ENCODE results near the gene SFXN2. TPM values are rescaled to one million over a fixed set of nuclear protein-coding genes. Genes with fewer than 3 reads are reported as not detected.

SFXN2 gene
- polyA plus RNA-seq, 1 experiment: 6.5 TPM

GRCh38 chr10:102669206-102670064 lies 45.0 kb upstream of the SFXN2 start:
- Histone ChIP-seq H3K27me3 (ENCODE audit: control insufficient read depth, insufficient read depth, low read length) (no peaks in the 10 kb centered on the region), H3K27ac (ENCODE audit: low read depth, low read length) (no peak overlapping the region), H3K4me3 (ENCODE audit: low read depth, low read length) (no peak overlapping the region), H3K9me3 (ENCODE audit: control insufficient read depth, insufficient read depth, low read length) (no peaks in the 10 kb centered on the region)
- CTCF ChIA-PET: interaction anchor here (0.7 to 1.9 kb wide), 5 partner anchors 9 to 165 kb away, joined by 3 to 5 read pairs (median 4); partner anchors contain the start of gene SUFU
- POLR2A ChIA-PET: interaction anchor here (0.6 to 1.9 kb wide), 3 partner anchors 8 to 70 kb away, joined by 3 to 7 read pairs (median 5); no protein-coding TSS in a partner anchor
- peak; percentile 41 for TF ChIP-seq CTCF (IDR thresholded peaks at IDR 0.05; ENCODE audit: low read depth, low read length)
- no peak for DNase-seq (ENCODE audit: low read depth, low spot score)

GRCh38 chr10:102670065-102670670 lies 44.3 kb upstream of the SFXN2 start:
- Histone ChIP-seq H3K27me3 (ENCODE audit: control insufficient read depth, insufficient read depth, low read length) (no peaks in the 10 kb centered on the region), H3K27ac (ENCODE audit: low read depth, low read length) (no peak overlapping the region), H3K9me3 (ENCODE audit: control insufficient read depth, insufficient read depth, low read length) (no peaks in the 10 kb centered on the region), H3K4me3 (ENCODE audit: low read depth, low read length) (no peak overlapping the region)
- DNase-seq (ENCODE audit: low read depth, low spot score): no peak
- ChIA-PET POLR2A (interaction anchor here (0.6 to 1.9 kb wide), 2 partner anchors 9 to 42 kb away, joined by 5 to 7 read pairs; no protein-coding TSS in a partner anchor), CTCF (interaction anchor here (0.7 to 1.9 kb wide), 5 partner anchors 8 to 166 kb away, joined by 3 to 5 read pairs (median 4); partner anchors contain the start of gene SUFU)
- TF ChIP-seq CTCF (IDR thresholded peaks at IDR 0.05; ENCODE audit: low read depth, low read length): no peak

- ChIA-PET CTCF (interaction anchor here (1.0 kb wide), 1 partner anchor 167 kb away, joined by 4 read pairs; the partner anchor contains the start of gene SUFU), POLR2A (interaction anchor here (1.9 kb wide), 1 partner anchor 10 kb away, joined by 7 read pairs; no protein-coding TSS in a partner anchor)
- Histone ChIP-seq H3K9me3 (ENCODE audit: control insufficient read depth, insufficient read depth, low read length) (no peaks in the 10 kb centered on the region), H3K27me3 (ENCODE audit: control insufficient read depth, insufficient read depth, low read length) (no peaks in the 10 kb centered on the region), H3K27ac (ENCODE audit: low read depth, low read length) (no peak overlapping the region), H3K4me3 (ENCODE audit: low read depth, low read length) (no peak overlapping the region)
- no peak for DNase-seq (ENCODE audit: low read depth, low spot score)
- TF ChIP-seq CTCF (IDR thresholded peaks at IDR 0.05; ENCODE audit: low read depth, low read length): no peak
Observed at GRCh38 chr10:102670871-102671434, 43.5 kb upstream of the SFXN2 start.

GRCh38 chr10:102673236-102673818 lies 41.1 kb upstream of the SFXN2 start:
- Histone ChIP-seq H3K27ac (ENCODE audit: low read depth, low read length) (peak overlapping the region; percentile 21), H3K9me3 (ENCODE audit: control insufficient read depth, insufficient read depth, low read length) (no peaks in the 10 kb centered on the region), H3K27me3 (ENCODE audit: control insufficient read depth, insufficient read depth, low read length) (no peaks in the 10 kb centered on the region), H3K4me3 (ENCODE audit: low read depth, low read length) (no peak overlapping the region)
- CTCF ChIA-PET: interaction anchor here (3.1 kb wide), 1 partner anchor 40 kb away, joined by 21 read pairs; the partner anchor contains the start of genes ARL3 and SFXN2
- POLR2A ChIA-PET: interaction anchor here (0.8 to 6.5 kb wide), 6 partner anchors 10 to 46 kb away, joined by 3 to 71 read pairs (median 6); partner anchors contain the start of genes ARL3, SFXN2 and TRIM8
- no peak for DNase-seq (ENCODE audit: low read depth, low spot score)
- TF ChIP-seq CTCF (IDR thresholded peaks at IDR 0.05; ENCODE audit: low read depth, low read length): no peak
